Measurements from ENCODE around the gene FAM120AOS.

Gene FAM120AOS

GRCh38 chr9:93453047-93453914 lies at the start of gene FAM120AOS (continued):
- TF ChIP-seq, protein P1, sequence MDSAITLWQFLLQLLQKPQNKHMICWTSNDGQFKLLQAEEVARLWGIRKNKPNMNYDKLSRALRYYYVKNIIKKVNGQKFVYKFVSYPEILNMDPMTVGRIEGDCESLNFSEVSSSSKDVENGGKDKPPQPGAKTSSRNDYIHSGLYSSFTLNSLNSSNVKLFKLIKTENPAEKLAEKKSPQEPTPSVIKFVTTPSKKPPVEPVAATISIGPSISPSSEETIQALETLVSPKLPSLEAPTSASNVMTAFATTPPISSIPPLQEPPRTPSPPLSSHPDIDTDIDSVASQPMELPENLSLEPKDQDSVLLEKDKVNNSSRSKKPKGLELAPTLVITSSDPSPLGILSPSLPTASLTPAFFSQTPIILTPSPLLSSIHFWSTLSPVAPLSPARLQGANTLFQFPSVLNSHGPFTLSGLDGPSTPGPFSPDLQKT (IDR thresholded peaks at IDR 0.05; ENCODE audit: borderline replicate concordance, low read depth, low read length): no peak
- no peak for TF ChIP-seq ZBTB1 (tag by site-specific recombination; IDR thresholded peaks at IDR 0.05)
- TF ChIP-seq ZNF274 (IDR thresholded peaks at IDR 0.05; ENCODE audit: low read length): no peak
- TF ChIP-seq ZNF274 (tag by site-specific recombination; IDR thresholded peaks at IDR 0.05; ENCODE audit: borderline replicate concordance): no peak
- no peak for TF ChIP-seq ZNF292 (tag by site-specific recombination; IDR thresholded peaks at IDR 0.05; ENCODE audit: borderline replicate concordance, low read depth)
- no peak for TF ChIP-seq ZNF623 (tag by site-specific recombination; IDR thresholded peaks at IDR 0.05)
- TF ChIP-seq TCF7L2 (IDR thresholded peaks at IDR 0.05; ENCODE audit: borderline replicate concordance, low read depth, low read length): no peak
- TF ChIP-seq HOXA7 (CRISPR knock-in tag; IDR thresholded peaks at IDR 0.05; ENCODE audit: borderline replicate concordance): no peak
- TF ChIP-seq ZNF423 (tag by site-specific recombination; IDR thresholded peaks at IDR 0.05): no peak
- TF ChIP-seq ZNF48 (tag by site-specific recombination; IDR thresholded peaks at IDR 0.05): no peak
- peak; percentile 56 for TF ChIP-seq KLF10 (tag by site-specific recombination; IDR thresholded peaks at IDR 0.05)
- no peak for TF ChIP-seq INSM2 (tag by site-specific recombination; IDR thresholded peaks at IDR 0.05)
- peak; percentile 59; the same call in 1 of the 2 replicates for TF ChIP-seq ZNF37A (tag by site-specific recombination; IDR thresholded peaks at IDR 0.05)
- TF ChIP-seq ZFHX2 (tag by site-specific recombination; conservative IDR thresholded peaks at IDR 0.05): peak; percentile 78
- TF ChIP-seq, protein P2, sequence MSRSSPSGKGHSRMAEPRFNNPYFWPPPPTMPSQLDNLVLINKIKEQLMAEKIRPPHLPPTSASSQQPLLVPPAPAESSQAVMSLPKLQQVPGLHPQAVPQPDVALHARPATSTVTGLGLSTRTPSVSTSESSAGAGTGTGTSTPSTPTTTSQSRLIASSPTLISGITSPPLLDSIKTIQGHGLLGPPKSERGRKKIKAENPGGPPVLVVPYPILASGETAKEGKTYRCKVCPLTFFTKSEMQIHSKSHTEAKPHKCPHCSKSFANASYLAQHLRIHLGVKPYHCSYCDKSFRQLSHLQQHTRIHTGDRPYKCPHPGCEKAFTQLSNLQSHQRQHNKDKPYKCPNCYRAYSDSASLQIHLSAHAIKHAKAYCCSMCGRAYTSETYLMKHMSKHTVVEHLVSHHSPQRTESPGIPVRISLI (tag by site-specific recombination; IDR thresholded peaks at IDR 0.05): no peak
- peak; percentile 68 for TF ChIP-seq SP3 (tag by site-specific recombination; IDR thresholded peaks at IDR 0.05)
- TF ChIP-seq GLI2 (tag by site-specific recombination; IDR thresholded peaks at IDR 0.05; ENCODE audit: borderline replicate concordance, low read depth): 0 out of 2 replicates have a peak, but pooled peaks have one; percentile 10
- TF ChIP-seq ZBTB17 (tag by site-specific recombination; IDR thresholded peaks at IDR 0.05): peak; percentile 72
- TF ChIP-seq ZNF785 (tag by site-specific recombination; IDR thresholded peaks at IDR 0.05): no peak
- no peak for TF ChIP-seq ZNF610 (tag by site-specific recombination; IDR thresholded peaks at IDR 0.05; ENCODE audit: borderline replicate concordance)
- no peak for TF ChIP-seq ZNF514 (tag by site-specific recombination; IDR thresholded peaks at IDR 0.05)
- TF ChIP-seq ZNF654 (tag by site-specific recombination; IDR thresholded peaks at IDR 0.05; ENCODE audit: low read depth): no peak
- no peak for TF ChIP-seq ZNF433 (tag by site-specific recombination; IDR thresholded peaks at IDR 0.05; ENCODE audit: low read depth)
- no peak for TF ChIP-seq ZNF311 (tag by site-specific recombination; IDR thresholded peaks at IDR 0.05; ENCODE audit: borderline replicate concordance)
- TF ChIP-seq ZNF660 (tag by site-specific recombination; IDR thresholded peaks at IDR 0.05): peak; percentile 63; the same call in 1 of the 2 replicates
- no peak for TF ChIP-seq ZNF132 (tag by site-specific recombination; IDR thresholded peaks at IDR 0.05; ENCODE audit: borderline replicate concordance)
- TF ChIP-seq, protein P3, sequence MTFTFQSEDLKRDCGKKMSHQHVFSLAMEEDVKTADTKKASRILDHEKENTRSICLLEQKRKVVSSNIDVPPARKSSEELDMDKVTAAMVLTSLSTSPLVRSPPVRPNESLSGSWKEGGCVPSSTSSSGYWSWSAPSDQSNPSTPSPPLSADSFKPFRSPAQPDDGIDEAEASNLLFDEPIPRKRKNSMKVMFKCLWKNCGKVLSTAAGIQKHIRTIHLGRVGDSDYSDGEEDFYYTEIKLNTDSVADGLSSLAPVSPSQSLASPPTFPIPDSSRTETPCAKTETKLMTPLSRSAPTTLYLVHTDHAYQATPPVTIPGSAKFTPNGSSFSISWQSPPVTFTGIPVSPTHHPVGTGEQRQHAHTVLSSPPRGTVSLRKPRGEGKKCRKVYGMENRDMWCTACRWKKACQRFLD (tag by site-specific recombination; IDR thresholded peaks at IDR 0.05): no peak
- no peak for TF ChIP-seq ZNF121 (tag by site-specific recombination; IDR thresholded peaks at IDR 0.05)
- no peak for TF ChIP-seq ZNF747 (tag by site-specific recombination; IDR thresholded peaks at IDR 0.05)
- no peak for TF ChIP-seq SCRT2 (tag by site-specific recombination; IDR thresholded peaks at IDR 0.05)
- TF ChIP-seq, protein P4, sequence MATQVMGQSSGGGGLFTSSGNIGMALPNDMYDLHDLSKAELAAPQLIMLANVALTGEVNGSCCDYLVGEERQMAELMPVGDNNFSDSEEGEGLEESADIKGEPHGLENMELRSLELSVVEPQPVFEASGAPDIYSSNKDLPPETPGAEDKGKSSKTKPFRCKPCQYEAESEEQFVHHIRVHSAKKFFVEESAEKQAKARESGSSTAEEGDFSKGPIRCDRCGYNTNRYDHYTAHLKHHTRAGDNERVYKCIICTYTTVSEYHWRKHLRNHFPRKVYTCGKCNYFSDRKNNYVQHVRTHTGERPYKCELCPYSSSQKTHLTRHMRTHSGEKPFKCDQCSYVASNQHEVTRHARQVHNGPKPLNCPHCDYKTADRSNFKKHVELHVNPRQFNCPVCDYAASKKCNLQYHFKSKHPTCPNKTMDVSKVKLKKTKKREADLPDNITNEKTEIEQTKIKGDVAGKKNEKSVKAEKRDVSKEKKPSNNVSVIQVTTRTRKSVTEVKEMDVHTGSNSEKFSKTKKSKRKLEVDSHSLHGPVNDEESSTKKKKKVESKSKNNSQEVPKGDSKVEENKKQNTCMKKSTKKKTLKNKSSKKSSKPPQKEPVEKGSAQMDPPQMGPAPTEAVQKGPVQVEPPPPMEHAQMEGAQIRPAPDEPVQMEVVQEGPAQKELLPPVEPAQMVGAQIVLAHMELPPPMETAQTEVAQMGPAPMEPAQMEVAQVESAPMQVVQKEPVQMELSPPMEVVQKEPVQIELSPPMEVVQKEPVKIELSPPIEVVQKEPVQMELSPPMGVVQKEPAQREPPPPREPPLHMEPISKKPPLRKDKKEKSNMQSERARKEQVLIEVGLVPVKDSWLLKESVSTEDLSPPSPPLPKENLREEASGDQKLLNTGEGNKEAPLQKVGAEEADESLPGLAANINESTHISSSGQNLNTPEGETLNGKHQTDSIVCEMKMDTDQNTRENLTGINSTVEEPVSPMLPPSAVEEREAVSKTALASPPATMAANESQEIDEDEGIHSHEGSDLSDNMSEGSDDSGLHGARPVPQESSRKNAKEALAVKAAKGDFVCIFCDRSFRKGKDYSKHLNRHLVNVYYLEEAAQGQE (tag by site-specific recombination; IDR thresholded peaks at IDR 0.05): 0 out of 2 replicates have a peak, but pooled peaks have one; percentile 22
- TF ChIP-seq EGR2 (tag by site-specific recombination; IDR thresholded peaks at IDR 0.05; ENCODE audit: low read depth): peak; percentile 67; the same call in 1 of the 2 replicates
- TF ChIP-seq ZSCAN30 (tag by site-specific recombination; IDR thresholded peaks at IDR 0.05): no peak

Measured in HEK293 (cell line).